ENCODE data around the gene LMBR1L.
A peak's percentile ranks its signal among the peaks of the same experiment; 100 is the strongest.
"Not testable (repeated sequence)": the region's sequence is repeated elsewhere in the genome, so short reads cannot be mapped to it uniquely, and the experiment has no call there.

Gene LMBR1L

GRCh38 chr12:49110464-49111155 lies at the start of gene LMBR1L:
LMBR1L (minus strand) TSS chr12:49110847; CDS start chr12:49110555, 292 bp downstream.
- DNase-seq (ENCODE audit: low read depth) = peak; percentile 91

- DNase-seq (ENCODE audit: low read depth) = no peak
Observed at GRCh38 chr12:49160399-49160798, 49.8 kb upstream of the LMBR1L start.

DNA sequence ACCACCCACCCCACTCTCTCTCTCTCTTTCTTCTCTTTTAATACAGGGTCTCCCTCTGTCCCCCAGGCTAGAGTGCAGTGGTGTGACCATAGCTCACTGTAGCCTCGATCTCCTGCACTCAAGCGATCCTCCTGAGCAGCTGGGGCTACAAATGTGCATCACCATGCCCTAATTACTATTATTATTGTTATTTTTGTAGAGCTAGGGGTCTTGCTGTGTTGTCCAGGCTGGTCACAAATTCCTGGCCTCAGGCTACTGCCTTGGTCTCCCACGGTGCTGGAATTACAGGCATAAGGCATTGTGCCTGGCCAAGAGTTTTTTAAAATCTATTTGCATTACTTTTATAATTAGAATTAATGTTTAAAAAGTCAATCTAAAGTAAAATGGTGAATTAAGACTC lies 43.6 kb upstream of the LMBR1L start:
- no peak for DNase-seq (ENCODE audit: low read depth)

- DNase-seq (ENCODE audit: low read depth) = no peak
Observed at GRCh38 chr12:49147384-49147783, 36.7 kb upstream of the LMBR1L start.

DNA sequence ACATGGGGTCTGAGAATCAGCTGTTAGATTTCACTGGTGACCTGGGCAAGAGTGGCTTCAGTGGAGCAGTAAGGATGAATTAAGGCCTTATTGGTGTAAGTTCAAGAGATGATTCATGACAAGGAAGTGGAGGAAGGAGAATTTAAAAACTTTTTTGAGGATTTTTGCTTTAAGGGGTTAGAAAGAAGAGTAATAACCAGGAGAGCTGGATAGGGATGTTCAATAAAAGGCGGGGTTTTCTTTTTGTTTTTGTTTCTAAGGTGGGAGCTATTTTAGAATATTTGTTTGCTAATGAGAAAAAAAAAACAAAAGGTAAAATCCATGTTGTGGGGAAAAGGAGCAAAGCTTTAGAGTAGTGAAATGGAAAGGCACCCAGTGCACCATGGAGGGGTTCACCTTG lies 35.8 kb upstream of the LMBR1L start:
- DNase-seq (ENCODE audit: low read depth) = no peak

GRCh38 chr12:49144384-49144783 lies 33.7 kb upstream of the LMBR1L start:
- no peak for DNase-seq (ENCODE audit: low read depth)

DNA sequence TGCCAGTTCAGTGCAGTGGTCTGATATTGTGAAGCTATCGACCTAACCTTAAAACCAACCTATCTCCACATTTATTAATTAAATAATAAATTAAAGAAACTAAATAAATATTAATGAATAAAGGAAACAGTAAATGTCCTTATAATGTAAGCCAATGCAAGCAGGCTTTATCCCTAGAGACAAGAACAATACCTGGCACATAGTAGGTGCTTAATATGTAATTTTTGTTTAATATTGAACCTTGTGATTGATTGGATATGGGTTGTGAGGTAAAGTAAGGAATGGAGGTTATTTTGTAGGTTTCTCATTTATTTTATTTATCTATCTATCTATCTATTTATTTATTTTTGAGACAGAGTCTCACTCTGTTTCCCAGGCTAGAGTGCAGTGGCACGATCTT lies 28.4 kb upstream of the LMBR1L start:
- DNase-seq (ENCODE audit: low read depth) = no peak

GRCh38 chr12:49138587-49138986 lies 27.9 kb upstream of the LMBR1L start:
- no peak for DNase-seq (ENCODE audit: low read depth)

GRCh38 chr12:49137476-49137875 lies 26.8 kb upstream of the LMBR1L start:
- DNase-seq (ENCODE audit: low read depth) = no peak

DNA sequence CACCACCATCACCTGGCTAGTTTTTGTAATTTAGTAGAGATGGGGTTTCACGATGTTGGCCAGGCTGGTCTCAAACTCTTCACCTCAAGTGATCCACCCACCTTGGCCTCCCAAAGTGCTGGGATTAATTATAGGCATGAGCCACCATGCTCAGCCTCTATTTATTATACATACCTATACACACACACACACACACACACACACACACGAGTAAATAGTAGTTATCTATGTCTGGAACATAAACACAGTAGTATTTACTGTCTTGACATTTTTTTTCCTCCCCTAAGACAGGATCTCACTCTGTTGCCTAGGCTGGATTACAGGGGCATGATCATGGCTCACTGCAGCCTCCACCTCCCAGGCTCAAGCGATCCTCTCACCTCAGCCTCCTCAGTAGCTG lies 26.4 kb upstream of the LMBR1L start:
- DNase-seq (ENCODE audit: low read depth) = not testable (repeated sequence)

DNA sequence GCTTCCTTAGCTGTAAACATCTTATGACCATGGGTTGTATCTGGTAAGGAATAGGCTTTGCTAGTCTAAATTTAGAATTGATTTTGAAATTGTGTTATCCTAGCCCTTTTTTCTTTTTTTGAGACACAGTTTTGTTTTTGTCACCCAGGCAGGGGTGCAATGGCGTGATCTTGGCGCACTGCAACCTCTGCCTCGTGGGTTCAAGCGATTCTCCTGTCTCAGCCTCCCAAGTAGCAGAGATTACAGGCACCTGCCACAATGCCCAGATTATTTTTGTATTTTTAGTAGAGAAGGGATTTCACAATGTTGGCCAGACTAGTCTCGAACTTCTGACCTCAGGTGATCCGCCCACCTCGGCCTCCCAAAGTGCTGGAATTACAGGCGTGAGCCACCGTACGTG lies 22.9 kb upstream of the LMBR1L start:
- DNase-seq (ENCODE audit: low read depth) = no peak

- DNase-seq (ENCODE audit: low read depth) = no peak
Observed at GRCh38 chr12:49133014-49133413, 22.4 kb upstream of the LMBR1L start.

DNA sequence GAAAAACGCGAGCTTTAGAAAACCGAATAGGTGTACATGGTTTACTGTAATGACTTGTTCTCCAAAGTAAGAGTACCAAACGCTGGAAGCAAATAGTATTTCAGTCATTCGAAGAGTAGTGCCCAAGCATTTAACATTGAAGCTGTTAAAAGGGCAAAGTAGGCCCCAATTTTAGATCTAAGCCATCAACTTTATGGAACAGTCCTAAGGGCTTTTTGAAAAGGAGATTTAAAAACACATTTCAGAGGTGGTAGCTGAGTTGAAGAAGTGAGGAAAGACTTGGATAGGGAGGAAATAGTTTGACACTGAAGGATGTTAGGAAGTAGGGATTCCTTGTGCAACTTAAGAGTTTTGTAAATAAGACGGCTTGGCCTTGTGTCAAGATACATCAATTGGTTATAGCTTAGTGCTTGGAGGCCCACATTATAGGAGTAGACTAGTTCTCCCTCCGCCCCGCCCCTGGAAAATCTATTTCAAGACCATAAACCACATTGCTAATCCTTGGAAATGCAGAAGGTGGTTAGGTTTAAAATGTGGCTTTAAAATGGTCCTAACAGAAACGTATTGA lies 21.3 kb upstream of the LMBR1L start:
- no peak for DNase-seq (ENCODE audit: low read depth)

DNA sequence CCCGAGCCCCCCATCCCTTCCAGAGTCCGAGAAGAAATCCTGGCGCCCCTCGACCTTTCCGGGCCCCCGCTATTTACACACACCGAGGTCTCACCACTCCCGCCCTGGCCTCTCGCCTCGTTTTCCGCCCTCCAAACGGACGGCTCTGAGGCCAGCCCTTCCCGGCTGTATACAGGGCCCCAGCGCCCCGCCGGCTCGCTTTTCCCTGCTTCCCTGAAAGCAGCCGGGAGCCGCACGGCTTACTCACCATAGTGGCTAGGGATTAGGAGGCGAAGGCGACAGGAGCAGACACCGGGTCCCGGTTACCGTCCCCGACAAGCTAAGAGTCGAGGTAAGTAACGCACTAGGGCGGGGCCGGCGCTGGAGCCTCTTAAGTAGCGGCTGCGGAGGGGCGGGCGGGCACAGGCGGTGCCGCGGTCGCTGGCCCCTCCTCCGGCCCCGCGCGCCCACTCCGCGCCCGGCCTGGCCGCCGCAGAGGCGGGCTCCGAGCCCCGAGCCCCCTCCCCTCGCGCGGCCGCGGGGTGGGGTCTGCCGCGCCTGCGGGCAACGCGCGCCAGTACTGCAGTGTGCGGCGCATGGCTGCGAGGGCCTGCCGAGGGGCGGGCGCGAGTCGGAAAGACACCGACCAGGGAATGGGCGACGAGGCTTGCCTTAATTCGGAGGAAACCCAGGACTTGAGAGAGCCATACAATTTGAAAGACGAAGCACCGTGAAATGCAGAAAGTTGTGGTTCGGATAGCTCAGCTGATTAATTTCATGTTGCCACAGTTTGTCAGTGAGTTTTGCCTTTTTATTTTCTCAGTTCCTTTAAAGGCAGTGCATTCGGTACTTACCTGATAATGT lies 20.6 kb upstream of the LMBR1L start, which contains the start of gene TUBA1B:
Gene TUBA1B, minus strand, starts transcription at position 345 of the 843 bp plus-strand sequence. Its CDS starts 95 bp downstream, at position 250.
- peak; percentile 86 for DNase-seq (ENCODE audit: low read depth)

DNA sequence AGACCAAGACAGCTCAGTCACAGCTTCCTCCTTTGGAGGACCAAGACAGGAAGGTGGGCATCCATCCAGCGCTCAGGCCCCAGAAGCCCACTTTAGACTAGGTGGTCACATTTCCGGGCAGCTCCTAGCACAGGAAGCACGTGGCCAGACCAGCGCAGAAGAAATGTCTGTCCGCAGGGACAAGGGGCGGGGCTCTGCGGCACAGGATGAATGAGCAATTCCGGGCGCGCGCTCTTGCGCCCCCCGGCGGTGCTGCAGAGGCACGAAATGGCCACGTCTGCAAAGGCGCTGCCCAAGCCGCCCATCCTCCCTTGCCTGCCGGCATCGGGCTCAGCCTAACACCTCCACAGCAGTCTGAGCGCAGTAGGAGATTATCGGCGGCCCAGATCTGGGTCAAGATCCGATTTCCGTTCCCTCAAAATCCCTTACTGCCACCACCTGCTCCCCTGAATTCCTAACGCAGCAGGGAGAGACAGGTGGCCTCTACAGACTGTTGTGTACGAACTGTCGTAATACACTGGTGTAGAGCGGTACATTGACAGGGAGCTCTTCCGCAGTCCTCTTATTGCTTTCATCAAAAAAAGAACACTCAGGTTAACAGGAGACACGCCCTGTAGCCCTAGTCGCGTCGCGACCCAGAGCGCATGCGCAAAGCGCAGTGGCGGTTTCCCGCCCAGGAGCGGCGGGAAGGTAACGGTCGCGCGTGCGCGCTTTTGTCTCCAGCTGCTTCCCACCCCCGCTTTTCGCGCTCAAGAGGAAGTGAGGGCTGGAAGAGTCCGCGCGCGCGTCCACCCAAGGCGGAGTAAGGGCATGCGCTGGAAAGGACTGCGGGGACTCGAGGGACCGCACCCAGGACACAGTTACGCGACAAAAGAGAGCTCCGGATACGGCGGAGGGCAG lies 19.8 kb upstream of the LMBR1L start:
- DNase-seq (ENCODE audit: low read depth) = peak; percentile 91

GRCh38 chr12:49129332-49130150 lies 18.9 kb upstream of the LMBR1L start:
- no peak for DNase-seq (ENCODE audit: low read depth)

DNA sequence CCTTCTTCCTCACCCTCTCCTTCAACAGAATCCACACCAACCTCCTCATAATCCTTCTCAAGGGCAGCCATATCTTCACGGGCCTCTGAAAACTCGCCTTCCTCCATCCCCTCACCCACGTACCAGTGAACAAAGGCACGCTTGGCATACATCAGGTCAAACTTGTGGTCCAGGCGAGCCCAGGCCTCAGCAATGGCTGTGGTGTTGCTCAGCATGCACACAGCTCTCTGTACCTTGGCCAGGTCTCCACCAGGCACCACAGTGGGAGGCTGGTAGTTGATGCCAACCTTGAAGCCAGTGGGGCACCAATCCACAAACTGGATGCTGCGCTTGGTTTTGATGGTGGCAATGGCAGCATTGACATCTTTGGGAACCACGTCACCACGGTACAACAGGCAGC lies 17.3 kb upstream of the LMBR1L start:
- not testable (repeated sequence) for DNase-seq (ENCODE audit: low read depth)

DNA sequence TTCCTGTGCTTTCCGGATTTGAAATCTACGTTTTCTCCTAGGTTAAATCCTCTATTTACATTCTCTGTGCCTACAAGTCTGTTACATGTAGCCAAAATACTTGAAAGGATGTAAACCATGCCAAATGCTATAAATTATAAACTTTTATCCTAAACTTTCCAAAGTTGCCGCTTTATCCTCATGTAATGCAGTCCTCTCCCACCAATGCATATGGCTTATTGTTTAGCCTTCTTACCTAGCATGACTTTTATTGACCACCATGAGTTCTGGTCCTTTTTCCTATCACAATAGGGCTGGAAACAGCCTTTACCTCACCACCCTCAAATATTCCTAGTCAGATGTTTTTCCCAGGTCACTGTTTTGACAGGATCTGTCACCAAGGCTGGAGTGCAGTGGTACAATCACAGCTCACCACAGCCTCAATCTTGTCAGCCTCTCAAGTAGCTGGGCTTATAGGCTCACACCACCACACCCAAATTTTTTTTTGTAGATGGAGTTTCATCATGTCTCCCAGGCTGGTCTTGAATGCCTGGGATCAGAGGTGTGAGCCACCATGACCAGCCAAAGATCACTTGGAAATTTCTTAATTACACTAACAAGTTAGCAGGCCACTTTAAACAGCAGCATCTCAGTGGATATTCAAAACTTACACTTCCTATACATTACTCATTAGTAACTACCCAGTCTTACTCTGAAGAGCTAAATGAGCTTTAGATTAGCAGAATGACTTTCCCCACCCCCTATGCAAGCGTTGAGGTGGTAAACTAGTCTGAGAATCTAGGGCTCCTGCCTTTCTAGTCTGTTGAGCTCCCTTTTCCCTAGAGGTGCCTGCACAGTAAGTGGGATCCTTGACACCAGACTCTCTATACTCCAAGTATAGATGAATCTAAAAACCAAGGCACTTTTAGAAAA lies 16.5 kb upstream of the LMBR1L start:
- DNase-seq (ENCODE audit: low read depth) = no peak

DNA sequence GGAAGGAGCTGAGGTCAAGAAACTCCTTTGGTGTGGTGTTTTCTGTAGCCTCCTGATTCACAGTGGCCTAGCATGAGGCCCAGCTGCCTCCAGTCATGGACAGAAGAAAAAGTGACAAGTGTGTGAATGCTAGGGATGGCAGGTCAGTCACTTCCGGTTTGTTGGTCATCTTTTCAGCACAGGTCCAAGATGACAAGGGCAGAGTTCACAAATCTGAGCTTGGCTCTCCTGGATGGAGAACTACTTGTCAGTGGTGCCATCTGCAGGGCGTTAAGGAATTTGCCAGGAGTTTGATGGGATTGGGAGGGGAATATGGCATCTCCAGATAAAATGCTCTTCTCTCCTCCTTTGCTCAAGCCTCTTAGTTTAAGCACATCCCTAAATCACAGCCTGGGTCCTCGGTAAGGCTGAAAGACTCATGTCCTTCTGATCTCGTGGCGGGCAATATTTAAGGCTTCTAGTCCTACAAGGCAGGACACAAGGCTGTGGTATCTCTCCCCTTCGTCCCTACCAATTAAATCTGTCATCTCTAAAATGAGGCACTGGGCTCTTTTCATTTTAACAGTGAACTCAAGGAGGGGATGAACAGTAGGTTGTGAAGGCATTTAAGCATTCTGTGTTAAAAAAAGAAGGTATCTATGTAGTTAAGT lies 10.5 kb upstream of the LMBR1L start:
- DNase-seq (ENCODE audit: low read depth) = no peak
